ENCODE results near the gene TMOD3. TPM values are rescaled to one million over a fixed set of nuclear protein-coding genes. Genes with fewer than 3 reads are reported as not detected.

TMOD3 gene
- total RNA-seq, 1 donor from 2014 or later: 40.9 TPM

GRCh38 chr15:51907136-51907862, 77.8 kb downstream of the TMOD3 start:
- DNase-seq (ENCODE audit: low spot score): no peak

GRCh38 chr15:51908316-51908715, 78.9 kb downstream of the TMOD3 start:
- no peak for DNase-seq (ENCODE audit: low spot score)

GRCh38 chr15:51909584-51909983, 80.1 kb downstream of the TMOD3 start:
- no peak for DNase-seq (ENCODE audit: low spot score)

- DNase-seq (ENCODE audit: low spot score): no peak
Measured at GRCh38 chr15:51912528-51912927, 83.1 kb downstream of the TMOD3 start.

GRCh38 chr15:51917493-51917892, 88.0 kb downstream of the TMOD3 start:
- no peak for DNase-seq (ENCODE audit: low spot score)

GRCh38 chr15:51924156-51925068, 95.0 kb downstream of the TMOD3 start:
- DNase-seq (ENCODE audit: low spot score): no peak

GRCh38 chr15:51926809-51927208, 97.4 kb downstream of the TMOD3 start:
- no peak for DNase-seq (ENCODE audit: low spot score)

- DNase-seq (ENCODE audit: low spot score): no peak
Measured at GRCh38 chr15:51931016-51931415, 101.6 kb downstream of the TMOD3 start.

- DNase-seq (ENCODE audit: low spot score): no peak
Measured at GRCh38 chr15:51931638-51932037, 102.2 kb downstream of the TMOD3 start.

GRCh38 chr15:51932161-51932560, 102.7 kb downstream of the TMOD3 start:
- DNase-seq (ENCODE audit: low spot score): no peak

GRCh38 chr15:51935466-51936104, 106.1 kb downstream of the TMOD3 start:
- no peak for DNase-seq (ENCODE audit: low spot score)

- DNase-seq (ENCODE audit: low spot score): no peak
Measured at GRCh38 chr15:51936105-51936478, 106.6 kb downstream of the TMOD3 start.

GRCh38 chr15:51938286-51938685, 108.8 kb downstream of the TMOD3 start:
- DNase-seq (ENCODE audit: low spot score): no peak

- DNase-seq (ENCODE audit: low spot score): no peak
Measured at GRCh38 chr15:51939216-51939615, 109.8 kb downstream of the TMOD3 start.

- DNase-seq (ENCODE audit: low spot score): no peak
Measured at GRCh38 chr15:51947124-51947523, 117.7 kb downstream of the TMOD3 start.

GRCh38 chr15:51952805-51953204, 123.4 kb downstream of the TMOD3 start:
- no peak for DNase-seq (ENCODE audit: low spot score)

- DNase-seq (ENCODE audit: low spot score): no peak
Measured at GRCh38 chr15:51955504-51955903, 126.1 kb downstream of the TMOD3 start.

Other genes with a start within 250 kb of the TMOD3 start
- gene DMXL2, start 206.9 kb upstream of the TMOD3 start, total RNA-seq: 46.7 TPM
- gene SCG3, start 148.2 kb upstream of the TMOD3 start, total RNA-seq: not detected
- 9.7 TPM for gene LYSMD2, start 92.0 kb upstream of the TMOD3 start, total RNA-seq
- gene TMOD2, start 78.1 kb upstream of the TMOD3 start, total RNA-seq: 9.5 TPM
- gene LEO1, start 142.1 kb downstream of the TMOD3 start, total RNA-seq: 10.0 TPM
- gene MAPK6, start 189.6 kb downstream of the TMOD3 start, total RNA-seq: 32.1 TPM